ENCODE data around the gene ARHGEF11.
A peak's percentile ranks its signal among the peaks of the same experiment; 100 is the strongest.
"Not testable (repeated sequence)": the region's sequence is repeated elsewhere in the genome, so short reads cannot be mapped to it uniquely, and the experiment has no call there.

ARHGEF11 gene

GRCh38 chr1:157045250-157046218 is at the start of gene ARHGEF11:
ARHGEF11 (minus strand) TSS chr1:157045742; CDS start chr1:157044330, 1,412 bp downstream.
- peak; percentile 83 for DNase-seq

- DNase-seq = no peak
These were observed 49.5 kb upstream of the ARHGEF11 start for GRCh38 chr1:157095091-157095490.

- no peak for DNase-seq
These were observed 47.3 kb upstream of the ARHGEF11 start for GRCh38 chr1:157092831-157093230.

GRCh38 chr1:157091668-157092273 is 46.2 kb upstream of the ARHGEF11 start:
- no peak for DNase-seq

GRCh38 chr1:157091186-157091585 is 45.6 kb upstream of the ARHGEF11 start:
- no peak for DNase-seq

- DNase-seq = no peak
These were observed 45.2 kb upstream of the ARHGEF11 start for GRCh38 chr1:157090771-157091170.

GRCh38 chr1:157090196-157090647 is 44.7 kb upstream of the ARHGEF11 start:
- DNase-seq = peak; percentile 72

GRCh38 chr1:157089789-157090188 is 44.2 kb upstream of the ARHGEF11 start:
- DNase-seq = no peak

GRCh38 chr1:157088607-157089006 is 43.1 kb upstream of the ARHGEF11 start:
- no peak for DNase-seq

- DNase-seq = no peak
These were observed 41.5 kb upstream of the ARHGEF11 start for GRCh38 chr1:157087030-157087429.

- DNase-seq = no peak
These were observed 40.8 kb upstream of the ARHGEF11 start for GRCh38 chr1:157086299-157086698.

- no peak for DNase-seq
These were observed 39.9 kb upstream of the ARHGEF11 start for GRCh38 chr1:157085421-157085820.

GRCh38 chr1:157084720-157085119 is 39.2 kb upstream of the ARHGEF11 start:
- no peak for DNase-seq

- DNase-seq = no peak
These were observed 36.2 kb upstream of the ARHGEF11 start for GRCh38 chr1:157081707-157082106.

- no peak for DNase-seq
These were observed 35.2 kb upstream of the ARHGEF11 start for GRCh38 chr1:157080714-157081113.

GRCh38 chr1:157077394-157077793 is 31.9 kb upstream of the ARHGEF11 start:
- DNase-seq = no peak

- DNase-seq = no peak
These were observed 28.6 kb upstream of the ARHGEF11 start for GRCh38 chr1:157073944-157074685.

GRCh38 chr1:157069601-157070000 is 24.1 kb upstream of the ARHGEF11 start:
- DNase-seq = no peak

- not testable (repeated sequence) for DNase-seq
These were observed 13.7 kb upstream of the ARHGEF11 start for GRCh38 chr1:157059241-157059640.

- no peak for DNase-seq
These were observed 10.7 kb upstream of the ARHGEF11 start for GRCh38 chr1:157056269-157056668.

GRCh38 chr1:157055729-157056128 is 10.2 kb upstream of the ARHGEF11 start:
- not testable (repeated sequence) for DNase-seq

- no peak for DNase-seq
These were observed 5.3 kb upstream of the ARHGEF11 start for GRCh38 chr1:157050836-157051235.

- DNase-seq = no peak
These were observed 1.5 kb upstream of the ARHGEF11 start for GRCh38 chr1:157047062-157047410.

Measured in NCI-H187 treated with DMSO at 0.1 percent for 48 hours (cell line).